Osteocyte (in vitro differentiated cells): ENCODE results near the gene IVD. TPM values are rescaled to one million over a fixed set of nuclear protein-coding genes. Genes with fewer than 3 reads are reported as not detected.
A peak's percentile ranks its signal among the peaks of the same experiment; 100 is the strongest.

Source experiments
- DNase-seq: peaks from one replicate; pipeline ENCODE4 v3.0.0; 2021; ENCODE audit warnings: mixed read lengths; ENCODE audit not compliant: unreplicated experiment; ENCODE audit errors: extremely low spot score
- H3K27ac Mint-ChIP-seq: one replicate; pipeline ENCODE4 v1.8.0; 2021; ENCODE audit warnings: mild to moderate bottlenecking, mixed read lengths; ENCODE audit not compliant: unreplicated experiment
- H3K27me3 Mint-ChIP-seq: one replicate; pipeline ENCODE4 v1.8.0; 2021; ENCODE audit warnings: mixed read lengths; ENCODE audit not compliant: unreplicated experiment
- H3K36me3 Mint-ChIP-seq: one replicate; pipeline ENCODE4 v1.8.0; 2021; ENCODE audit warnings: mixed read lengths; ENCODE audit not compliant: unreplicated experiment
- H3K4me1 Mint-ChIP-seq: one replicate; pipeline ENCODE4 v1.8.0; 2021; ENCODE audit warnings: mixed read lengths; ENCODE audit not compliant: unreplicated experiment
- H3K4me3 Mint-ChIP-seq: one replicate; pipeline ENCODE4 v1.8.0; 2021; ENCODE audit warnings: mild to moderate bottlenecking, moderate library complexity, mixed read lengths; ENCODE audit not compliant: unreplicated experiment
- H3K9me3 Mint-ChIP-seq: one replicate; pipeline ENCODE4 v1.8.0; 2021; ENCODE audit warnings: mixed read lengths; ENCODE audit not compliant: unreplicated experiment
- CTCF ChIP-seq: fragments of 200-600 bp; sonication (generic); IDR thresholded peaks from 2 replicates; pipeline ENCODE4 v1.5.0; 2021; ENCODE audit warnings: antibody characterized with exemption, mild to moderate bottlenecking, moderate library complexity
- total RNA-seq: library from RNA; stranded (reverse); gene quantifications from 2 replicates; pipeline ENCODE4 v1.2.1, GENCODE V29; 2021

Gene IVD
- total RNA-seq, 1 donor from 2014 or later: 62.0 TPM

GRCh38 chr15:40377606-40378005, 28.0 kb upstream of the IVD start:
- H3K36me3 Mint-ChIP-seq: no peaks in the 10 kb centered on the region
- no peaks in the 10 kb centered on the region for H3K27me3 Mint-ChIP-seq
- H3K4me3 Mint-ChIP-seq: no peak overlapping the region
- H3K9me3 Mint-ChIP-seq: no peaks in the 10 kb centered on the region
- H3K27ac Mint-ChIP-seq: no peak overlapping the region
- H3K4me1 Mint-ChIP-seq: peaks cover 23% of the 10 kb centered on the region
- DNase-seq: no peak
- no peak for TF ChIP-seq CTCF

DNA sequence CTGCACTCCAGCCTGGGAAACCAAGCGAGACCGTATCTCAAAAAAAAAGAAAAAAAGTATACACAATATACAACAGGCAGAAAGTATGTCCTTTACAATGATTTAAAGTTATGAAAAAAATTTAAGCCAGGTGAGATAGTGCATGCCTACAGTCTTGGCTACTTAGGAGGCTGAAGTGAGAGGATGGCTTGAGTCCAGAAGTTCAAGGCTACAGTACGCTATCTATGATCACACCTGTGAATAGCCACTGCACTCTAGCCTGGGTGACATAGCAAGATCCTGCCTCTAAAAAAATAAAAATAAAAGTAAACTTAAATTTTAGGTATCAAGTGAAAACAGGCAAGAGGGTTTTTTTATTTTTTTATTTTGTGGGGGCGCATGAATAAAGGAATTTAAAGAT, 26.2 kb upstream of the IVD start:
- Mint-ChIP-seq H3K36me3 (no peaks in the 10 kb centered on the region), H3K27me3 (no peaks in the 10 kb centered on the region), H3K4me3 (no peak overlapping the region), H3K4me1 (peaks cover 30% of the 10 kb centered on the region), H3K9me3 (no peaks in the 10 kb centered on the region), H3K27ac (peak overlapping the region; percentile 81)
- no peak for DNase-seq
- no peak for TF ChIP-seq CTCF

DNA sequence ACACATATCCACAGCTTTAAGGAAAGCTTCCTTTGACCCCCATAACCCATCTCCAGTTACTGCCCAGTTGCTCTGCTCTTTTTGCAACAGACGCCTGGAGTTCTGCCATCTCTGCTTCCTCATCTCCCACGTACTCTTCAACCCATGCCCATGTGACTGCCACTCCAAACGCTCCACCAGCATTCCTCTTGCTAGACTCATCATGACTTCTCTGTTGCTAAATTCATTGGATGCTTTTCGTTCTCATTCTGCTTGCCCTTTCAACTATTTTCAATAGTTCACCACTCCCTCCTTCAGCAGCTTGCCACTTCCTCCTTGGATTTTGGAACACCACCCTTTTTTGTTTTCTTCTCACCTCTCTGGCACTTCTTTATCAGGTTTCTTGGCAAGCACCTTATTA, 25.7 kb upstream of the IVD start:
- no peaks in the 10 kb centered on the region for H3K27me3 Mint-ChIP-seq
- H3K36me3 Mint-ChIP-seq: no peaks in the 10 kb centered on the region
- no peaks in the 10 kb centered on the region for H3K9me3 Mint-ChIP-seq
- TF ChIP-seq CTCF: no peak
- H3K27ac Mint-ChIP-seq: peak overlapping the region; percentile 81
- no peak overlapping the region for H3K4me3 Mint-ChIP-seq
- peaks cover 35% of the 10 kb centered on the region for H3K4me1 Mint-ChIP-seq
- DNase-seq: no peak

DNA sequence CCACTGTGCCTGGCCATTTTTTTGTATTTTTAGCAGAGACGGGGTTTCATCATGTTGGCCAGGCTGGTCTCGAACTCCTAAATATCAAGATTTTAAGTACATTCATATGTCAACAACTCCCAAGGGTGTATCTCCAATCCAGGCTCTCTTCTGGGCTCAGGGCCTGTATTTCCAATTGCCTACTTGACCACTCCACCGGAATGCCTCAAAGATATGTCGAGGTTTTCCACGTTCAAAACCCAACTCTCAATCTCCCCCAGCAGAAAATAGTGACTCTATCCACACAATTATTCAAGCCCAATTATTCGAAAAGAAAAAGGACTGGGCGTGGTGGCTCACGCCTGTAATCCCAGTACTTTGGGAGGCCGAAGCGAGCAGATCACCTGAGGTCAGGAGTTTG, 25.0 kb upstream of the IVD start:
- Mint-ChIP-seq H3K36me3 (no peaks in the 10 kb centered on the region), H3K4me3 (no peak overlapping the region), H3K4me1 (peaks cover 41% of the 10 kb centered on the region), H3K27ac (peak overlapping the region; percentile 81), H3K27me3 (no peaks in the 10 kb centered on the region), H3K9me3 (no peaks in the 10 kb centered on the region)
- no peak for DNase-seq
- TF ChIP-seq CTCF: no peak

DNA sequence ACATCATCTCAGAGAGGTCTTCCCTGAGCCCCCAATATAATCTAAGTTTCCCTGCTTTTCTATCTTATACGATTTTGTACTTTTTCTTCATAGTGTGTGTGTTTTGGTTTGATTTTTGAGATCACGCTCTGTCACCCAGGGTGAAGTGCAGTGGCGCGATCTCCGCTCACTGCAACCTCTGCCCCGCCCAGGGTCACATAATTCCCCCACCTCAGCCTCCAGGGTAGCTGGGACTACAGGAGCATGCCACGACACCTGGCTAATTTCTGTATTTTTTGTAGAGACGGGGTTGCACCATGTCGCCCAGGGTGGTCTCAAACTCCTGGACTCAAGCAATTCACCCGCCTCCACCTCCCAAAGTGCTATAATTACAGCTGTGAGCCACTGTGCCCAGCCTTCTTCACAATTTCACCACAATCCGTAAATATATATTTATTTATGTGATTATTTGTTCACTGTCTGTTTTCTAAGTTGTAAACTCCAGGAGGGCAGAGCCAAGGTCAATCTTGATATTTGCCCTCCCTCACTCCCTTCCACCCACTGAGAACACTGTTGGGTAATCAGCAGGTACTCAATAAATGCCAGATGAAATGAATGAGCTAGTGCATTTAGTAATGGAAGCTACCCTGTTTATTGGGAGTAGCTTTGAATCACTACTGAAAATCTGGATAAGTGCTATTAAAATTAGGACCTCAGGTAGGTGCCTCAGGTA, 23.6 kb upstream of the IVD start:
- Mint-ChIP-seq H3K36me3 (no peaks in the 10 kb centered on the region), H3K4me3 (no peak overlapping the region), H3K27ac (no peak overlapping the region), H3K9me3 (no peaks in the 10 kb centered on the region), H3K4me1 (peaks cover 41% of the 10 kb centered on the region), H3K27me3 (no peaks in the 10 kb centered on the region)
- DNase-seq: no peak
- TF ChIP-seq CTCF: no peak
